Uterus (tissue), 2 donors: ENCODE measurements around the gene CDH15.

Experiments used
- POLR2A ChIP-seq, 2 donors: fragments of 450-650 bp; IDR thresholded peaks; one replicate each; pipeline ENCODE4 v1.6.1; 2016; ENCODE audit warnings: antibody characterized with exemption in 2 of 2, mild to moderate bottlenecking in 1 of 2, moderate library complexity in 1 of 2
- TF ChIP-seq, protein P1 (sequence below), 4 experiments: fragments of 200-600 bp in 2 of 4; fragments of 450-650 bp in 2 of 4; sonication (generic) in 2 of 4; IDR thresholded peaks; one replicate each; pipeline ENCODE4 v1.5.1; 2016 to 2019; ENCODE audit warnings: antibody characterized with exemption in 4 of 4, mild to moderate bottlenecking in 2 of 4, moderate library complexity in 1 of 4

DNA sequence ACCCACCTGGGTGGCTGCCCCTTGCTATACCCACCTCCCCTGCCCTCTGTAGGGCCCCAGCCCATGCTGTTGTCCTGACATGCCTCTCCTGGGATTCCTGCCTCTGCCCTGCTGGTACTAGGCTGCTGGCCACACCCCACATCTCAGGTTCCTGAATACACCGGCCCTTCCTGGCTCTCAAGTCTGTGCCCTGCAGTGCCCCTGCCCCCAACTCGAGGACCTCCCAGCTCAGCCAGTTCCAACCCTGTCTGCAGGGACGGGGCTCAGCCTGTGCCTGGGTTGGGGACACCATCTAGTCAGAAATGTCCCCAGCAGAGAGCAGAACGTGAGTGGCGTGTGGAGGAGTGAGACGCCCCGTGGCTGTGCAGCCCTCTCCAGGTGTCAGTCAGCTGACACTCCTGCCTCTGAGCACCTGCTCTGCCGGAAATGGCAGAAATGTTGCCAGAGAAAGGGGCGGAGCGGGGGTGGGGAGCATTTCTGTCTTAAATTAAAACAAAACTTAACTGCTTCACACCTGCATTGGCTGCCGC, 49.2 kb upstream of the CDH15 start:
- TF ChIP-seq, protein P1, sequence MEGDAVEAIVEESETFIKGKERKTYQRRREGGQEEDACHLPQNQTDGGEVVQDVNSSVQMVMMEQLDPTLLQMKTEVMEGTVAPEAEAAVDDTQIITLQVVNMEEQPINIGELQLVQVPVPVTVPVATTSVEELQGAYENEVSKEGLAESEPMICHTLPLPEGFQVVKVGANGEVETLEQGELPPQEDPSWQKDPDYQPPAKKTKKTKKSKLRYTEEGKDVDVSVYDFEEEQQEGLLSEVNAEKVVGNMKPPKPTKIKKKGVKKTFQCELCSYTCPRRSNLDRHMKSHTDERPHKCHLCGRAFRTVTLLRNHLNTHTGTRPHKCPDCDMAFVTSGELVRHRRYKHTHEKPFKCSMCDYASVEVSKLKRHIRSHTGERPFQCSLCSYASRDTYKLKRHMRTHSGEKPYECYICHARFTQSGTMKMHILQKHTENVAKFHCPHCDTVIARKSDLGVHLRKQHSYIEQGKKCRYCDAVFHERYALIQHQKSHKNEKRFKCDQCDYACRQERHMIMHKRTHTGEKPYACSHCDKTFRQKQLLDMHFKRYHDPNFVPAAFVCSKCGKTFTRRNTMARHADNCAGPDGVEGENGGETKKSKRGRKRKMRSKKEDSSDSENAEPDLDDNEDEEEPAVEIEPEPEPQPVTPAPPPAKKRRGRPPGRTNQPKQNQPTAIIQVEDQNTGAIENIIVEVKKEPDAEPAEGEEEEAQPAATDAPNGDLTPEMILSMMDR (IDR thresholded peaks at IDR 0.05), result no peak
- no peak for TF ChIP-seq POLR2A (IDR thresholded peaks at IDR 0.05)
